Transverse colon (tissue), 4 donors: ENCODE results near the gene GABPB1. TPM values are rescaled to one million over a fixed set of nuclear protein-coding genes. Genes with fewer than 3 reads are reported as not detected.

Experiments
- DNase-seq: peaks from one replicate; pipeline ENCODE4 v3.0.0-alpha.2; 2019
- H3K27ac ChIP-seq, 4 donors: fragments of 200-600 bp; sonication (generic); 2 replicates each; pipeline ENCODE4 v1.5.1; 2016 to 2018; ENCODE audit warnings: inconsistent platforms in 4 of 4
- H3K27me3 ChIP-seq: fragments of 200-600 bp; sonication (generic); 2 replicates; pipeline ENCODE4 v1.5.1; 2017; ENCODE audit warnings: inconsistent platforms
- H3K36me3 ChIP-seq, 4 donors: fragments of 200-600 bp; sonication (generic); 2 replicates each; pipeline ENCODE4 v1.5.1; 2017 to 2019; ENCODE audit warnings: inconsistent platforms in 4 of 4
- H3K4me1 ChIP-seq, 4 donors: fragments of 200-600 bp; sonication (generic); 2 replicates each; pipeline ENCODE4 v1.5.1; 2017 to 2020; ENCODE audit warnings: inconsistent platforms in 4 of 4
- H3K4me3 ChIP-seq, 4 donors: fragments of 200-600 bp; sonication (generic); 1 replicate in 1 of 4; 2 replicates in 3 of 4; pipeline versions ENCODE4 v1.5.1 to v1.6.1; 2017 to 2019; ENCODE audit warnings: inconsistent platforms in 4 of 4
- H3K9me3 ChIP-seq, 2 donors: fragments of 200-600 bp; sonication (generic); 2 replicates each; pipeline ENCODE4 v1.5.1; 2017 to 2019; ENCODE audit warnings: inconsistent platforms in 2 of 2
- CTCF ChIP-seq, 5 experiments: fragments of 200-600 bp in 3 of 5; fragments of 450-650 bp in 2 of 5; sonication (generic) in 3 of 5; IDR thresholded peaks; 1 replicate in 2 of 5; 2 replicates in 3 of 5; pipeline ENCODE4 v1.5.1; 2016 to 2017; ENCODE audit warnings: antibody characterized with exemption in 5 of 5, inconsistent platforms in 3 of 5, mild to moderate bottlenecking in 2 of 5, moderate library complexity in 1 of 5
- EP300 ChIP-seq: sonication (generic); formaldehyde crosslinking; IDR thresholded peaks from one replicate; pipeline ENCODE4 v1.6.1; 2017; ENCODE audit warnings: antibody characterized with exemption, low read depth
- POLR2A ChIP-seq: fragments of 450-650 bp; IDR thresholded peaks from one replicate; pipeline ENCODE4 v1.6.1; 2016; ENCODE audit warnings: antibody characterized with exemption, mild to moderate bottlenecking, moderate library complexity
- POLR2AphosphoS5 ChIP-seq, 3 donors: sonication (generic); formaldehyde crosslinking; IDR thresholded peaks; one replicate each; pipeline ENCODE4 v1.6.1; 2016; ENCODE audit warnings: antibody characterized with exemption in 3 of 3
- WGBS, 2 donors: methylation state at CpG; one replicate each; pipeline ENCODE4 v1.1.5; 2018; ENCODE audit warnings: low coverage in 1 of 2; 5-methylcytosine and 5-hydroxymethylcytosine counted together
- in situ Hi-C, 4 donors: fragments of 200-750 bp; cut with MboI; loops; one replicate each; pipeline versions ENCODE4 v1.15.0 to v1.15.1; 2017; ENCODE audit warnings: low sequenced_read_pairs in 3 of 4, low pct_ligation_motif_present in 1 of 4, low pct_unique_long_range_greater_than_20kb in 1 of 4
- intact Hi-C: fragments of 100-400 bp; cut with DNase I; formaldehyde crosslinking; loops from one replicate; pipeline ENCODE4 v1.15.1; 2023; ENCODE audit warnings: low total_unique reads
- total RNA-seq, 4 donors: library from RNA; depleted of rRNA; stranded (reverse); fragments of >200 nt; gene quantifications; one replicate each; pipeline ENCODE4 v1.1.0, GENCODE V29; 2016

GABPB1 gene
- total RNA-seq, 4 donors from 2014 or later, result 2.2 to 21.4 (median 13.1) TPM

GRCh38 chr15:50232791-50233190, 122.2 kb downstream of the GABPB1 start:
- in situ Hi-C loops (no loop called here), intact Hi-C loops (no loop called here)
- Histone ChIP-seq H3K36me3 (no peaks in the 10 kb centered on the region), H3K4me1 (peaks cover 0 to 9% (median 0%) of the 10 kb centered on the region in 4 donors), H3K27ac (peak overlapping the region in 1 of 4 donors; percentile 30), H3K9me3 (no peaks in the 10 kb centered on the region), H3K27me3 (no peaks in the 10 kb centered on the region), H3K4me3 (no peak overlapping the region)
- 86% methylated on average over 2 of the region's 2 CpGs; no CpG with 5 or more reads in 1 of the 2 donors for WGBS, 2 donors
- DNase-seq, result no peak
- TF ChIP-seq POLR2AphosphoS5 (IDR thresholded peaks at IDR 0.05) (no peak), CTCF (IDR thresholded peaks at IDR 0.05) (no peak), POLR2A (no peak), EP300 (no peak)

- H3K4me1 ChIP-seq, result peaks cover 0 to 9% (median 0%) of the 10 kb centered on the region in 4 donors
- no peaks in the 10 kb centered on the region for H3K36me3 ChIP-seq
- in situ Hi-C loops (no loop called here), intact Hi-C loops (no loop called here)
- TF ChIP-seq CTCF (IDR thresholded peaks at IDR 0.05) (no peak), POLR2AphosphoS5 (IDR thresholded peaks at IDR 0.05) (no peak), EP300 (no peak), POLR2A (no peak)
- H3K9me3 ChIP-seq, result no peaks in the 10 kb centered on the region
- H3K27me3 ChIP-seq, result no peaks in the 10 kb centered on the region
- H3K4me3 ChIP-seq, result no peak overlapping the region
- no peak overlapping the region for H3K27ac ChIP-seq
- DNase-seq, result no peak
Observed at GRCh38 chr15:50231761-50232160, 123.2 kb downstream of the GABPB1 start.

GRCh38 chr15:50229336-50229735, 125.7 kb downstream of the GABPB1 start:
- intact Hi-C loops (no loop called here), in situ Hi-C loops (no loop called here)
- no peaks in the 10 kb centered on the region for H3K9me3 ChIP-seq
- H3K36me3 ChIP-seq, result no peaks in the 10 kb centered on the region
- H3K27me3 ChIP-seq, result no peaks in the 10 kb centered on the region
- no peak for DNase-seq
- WGBS, 2 donors, result 91 to 94% methylated on average over 3 of the region's 3 CpGs
- H3K4me3 ChIP-seq, result no peak overlapping the region
- H3K27ac ChIP-seq, result no peak overlapping the region
- peaks cover 0 to 7% (median 0%) of the 10 kb centered on the region in 4 donors for H3K4me1 ChIP-seq
- TF ChIP-seq POLR2AphosphoS5 (IDR thresholded peaks at IDR 0.05) (no peak), POLR2A (no peak), CTCF (IDR thresholded peaks at IDR 0.05) (no peak), EP300 (no peak)

- TF ChIP-seq POLR2A (no peak), POLR2AphosphoS5 (IDR thresholded peaks at IDR 0.05) (no peak)
- in situ Hi-C loops, result no loop called here
- intact Hi-C loops, result no loop called here
Observed at GRCh38 chr15:50228866-50229265, 126.1 kb downstream of the GABPB1 start.

GRCh38 chr15:50227076-50227475, 127.9 kb downstream of the GABPB1 start:
- WGBS, 2 donors, result 73 to 75% methylated on average over 5 of the region's 5 CpGs
- H3K27ac ChIP-seq, result no peak overlapping the region
- TF ChIP-seq POLR2AphosphoS5 (IDR thresholded peaks at IDR 0.05), result no peak
- no peak for TF ChIP-seq POLR2A
- no peak for TF ChIP-seq EP300
- no peak for TF ChIP-seq CTCF (IDR thresholded peaks at IDR 0.05)
- no peaks in the 10 kb centered on the region for H3K4me1 ChIP-seq
- intact Hi-C loops, result no loop called here
- in situ Hi-C loops, result no loop called here
- DNase-seq, result no peak
- no peaks in the 10 kb centered on the region for H3K27me3 ChIP-seq
- H3K36me3 ChIP-seq, result no peaks in the 10 kb centered on the region
- H3K9me3 ChIP-seq, result no peaks in the 10 kb centered on the region
- H3K4me3 ChIP-seq, result no peak overlapping the region

More at GRCh38 chr15:50228866-50229265, 126.1 kb downstream of the GABPB1 start:
- no peak overlapping the region for H3K4me3 ChIP-seq
- no peaks in the 10 kb centered on the region for H3K27me3 ChIP-seq
- DNase-seq, result no peak
- no peaks in the 10 kb centered on the region for H3K9me3 ChIP-seq
- WGBS, 2 donors, result 91 to 100% methylated on average over 1 to 3 of the region's 3 CpGs
- H3K27ac ChIP-seq, result no peak overlapping the region
- H3K4me1 ChIP-seq, result peaks cover 0 to 2% (median 0%) of the 10 kb centered on the region in 4 donors
- no peaks in the 10 kb centered on the region for H3K36me3 ChIP-seq
